IPS DF 4.7 (cell line): ENCODE data around the gene GOLGB1.
"Not testable (repeated sequence)": the region's sequence is repeated elsewhere in the genome, so short reads cannot be mapped to it uniquely, and the experiment has no call there.

Experiments used
- DNase-seq: peaks from one replicate; pipeline ENCODE4 v3.0.0-alpha.2; 2013; ENCODE audit warnings: low spot score; ENCODE audit errors: extremely low read depth

GOLGB1 gene

DNA sequence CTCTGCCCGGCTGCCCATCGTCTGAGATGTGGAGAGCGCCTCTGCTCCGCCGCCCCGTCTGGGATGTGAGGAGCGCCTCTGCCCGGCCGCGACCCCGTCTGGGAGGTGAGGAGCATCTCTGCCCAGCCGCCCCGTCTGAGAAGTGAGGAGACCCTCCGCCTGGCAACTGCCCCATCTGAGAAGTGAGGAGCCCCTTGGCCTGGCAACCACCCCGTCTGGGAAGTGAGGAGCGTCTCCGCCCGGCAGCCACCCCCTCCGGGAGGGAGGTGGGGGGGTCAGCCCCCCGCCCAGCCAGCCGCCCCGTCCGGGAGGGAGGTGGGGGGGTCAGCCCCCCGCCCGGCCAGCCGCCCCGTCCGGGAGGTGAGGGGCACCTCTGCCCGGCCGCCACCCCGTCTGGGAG lies 60.8 kb downstream of the GOLGB1 start:
- DNase-seq: not testable (repeated sequence)

DNA sequence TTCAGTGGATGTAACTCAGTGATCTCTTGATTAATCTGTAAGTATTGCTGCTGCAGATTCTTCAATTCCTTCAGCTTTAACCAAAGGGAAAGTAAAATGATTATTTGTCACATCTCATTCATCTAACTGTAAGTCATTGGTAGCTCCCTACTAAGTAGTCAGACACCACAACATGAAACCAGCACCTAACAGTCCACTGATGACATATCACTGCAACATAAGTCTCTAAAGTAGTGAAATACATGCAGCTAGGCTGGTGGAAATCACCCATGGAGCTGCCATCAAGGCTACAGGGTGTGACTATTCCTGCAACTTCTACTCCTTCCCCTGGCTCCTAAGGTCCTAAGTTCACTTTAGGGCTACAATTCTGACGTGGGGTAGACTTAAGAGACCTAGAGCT lies 67.7 kb downstream of the GOLGB1 start:
- no peak for DNase-seq

DNA sequence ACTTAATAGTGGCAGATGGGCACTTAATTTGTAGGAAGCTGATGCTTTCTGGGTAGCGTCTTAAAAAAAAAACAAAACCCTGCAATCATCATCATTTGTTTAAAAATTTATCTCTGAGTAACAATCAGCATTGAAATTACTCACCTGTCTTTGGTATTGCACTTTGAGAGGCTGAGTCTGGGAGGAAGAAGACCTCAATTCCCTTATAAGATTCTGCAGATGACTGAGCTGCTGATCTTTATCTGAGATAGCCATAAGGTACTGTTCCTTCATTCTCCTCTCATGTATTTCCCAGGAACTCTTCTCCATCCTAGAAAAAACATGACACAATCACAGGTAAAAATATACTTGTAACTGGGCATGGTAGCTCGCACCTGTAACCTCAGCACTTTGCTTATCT lies 72.4 kb downstream of the GOLGB1 start:
- DNase-seq: no peak

DNA sequence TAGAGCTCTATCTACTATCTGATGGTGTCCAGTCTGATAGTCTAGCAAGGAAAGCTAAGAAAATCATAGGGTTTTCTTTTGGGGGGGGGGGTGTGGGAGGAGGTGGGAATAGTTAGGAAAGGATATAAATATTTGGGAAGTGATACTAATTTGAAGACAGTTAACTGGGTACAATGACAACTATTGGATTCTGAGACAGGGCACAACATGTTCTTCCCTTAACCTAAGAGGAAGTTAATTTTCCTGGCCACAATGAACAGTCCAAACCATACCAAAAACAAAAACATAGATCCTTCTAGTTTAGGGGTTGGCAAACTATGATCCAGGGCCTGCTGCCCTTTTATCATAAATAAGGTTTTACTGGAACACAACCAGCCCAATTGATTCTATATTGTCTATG lies 78.9 kb downstream of the GOLGB1 start:
- DNase-seq: no peak

DNA sequence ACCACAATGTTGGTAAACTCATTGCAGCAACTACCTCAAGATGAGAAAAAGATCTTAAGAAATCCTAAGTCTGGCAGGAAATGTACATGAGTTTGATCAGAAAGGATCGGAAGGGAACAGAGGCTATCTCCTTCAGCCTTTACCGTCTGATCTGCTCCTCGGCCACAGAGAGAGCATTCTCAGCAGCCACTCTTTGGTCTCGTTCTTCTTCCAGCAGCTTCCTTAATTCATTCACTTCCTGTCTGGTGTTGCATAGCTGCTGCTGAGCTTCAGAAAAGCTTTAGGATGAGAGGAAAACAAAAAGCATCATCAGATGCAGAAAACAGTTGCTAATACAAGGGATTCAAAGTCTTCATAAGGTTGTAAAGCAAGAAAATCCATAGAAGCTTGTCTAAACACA lies 82.2 kb downstream of the GOLGB1 start:
- no peak for DNase-seq

DNA sequence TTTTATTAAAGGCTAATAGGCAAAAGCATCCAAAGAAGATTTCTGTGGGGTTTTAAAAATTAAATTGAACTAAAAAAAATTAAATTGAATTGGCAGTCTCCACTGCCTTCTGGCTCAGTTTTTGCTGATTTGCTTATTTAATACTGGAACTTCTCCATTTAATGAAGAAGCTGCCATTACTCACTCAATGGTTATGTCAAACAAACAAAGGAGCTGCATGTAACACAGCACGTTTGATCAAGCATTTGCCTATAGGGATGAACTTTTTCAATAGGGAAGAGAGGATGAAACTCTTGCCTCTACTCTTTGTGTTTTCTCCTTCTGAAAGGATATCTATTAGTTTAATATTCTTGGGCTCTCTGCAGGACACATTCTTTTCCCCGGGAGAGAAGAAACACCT lies 84.1 kb downstream of the GOLGB1 start:
- no peak for DNase-seq

DNA sequence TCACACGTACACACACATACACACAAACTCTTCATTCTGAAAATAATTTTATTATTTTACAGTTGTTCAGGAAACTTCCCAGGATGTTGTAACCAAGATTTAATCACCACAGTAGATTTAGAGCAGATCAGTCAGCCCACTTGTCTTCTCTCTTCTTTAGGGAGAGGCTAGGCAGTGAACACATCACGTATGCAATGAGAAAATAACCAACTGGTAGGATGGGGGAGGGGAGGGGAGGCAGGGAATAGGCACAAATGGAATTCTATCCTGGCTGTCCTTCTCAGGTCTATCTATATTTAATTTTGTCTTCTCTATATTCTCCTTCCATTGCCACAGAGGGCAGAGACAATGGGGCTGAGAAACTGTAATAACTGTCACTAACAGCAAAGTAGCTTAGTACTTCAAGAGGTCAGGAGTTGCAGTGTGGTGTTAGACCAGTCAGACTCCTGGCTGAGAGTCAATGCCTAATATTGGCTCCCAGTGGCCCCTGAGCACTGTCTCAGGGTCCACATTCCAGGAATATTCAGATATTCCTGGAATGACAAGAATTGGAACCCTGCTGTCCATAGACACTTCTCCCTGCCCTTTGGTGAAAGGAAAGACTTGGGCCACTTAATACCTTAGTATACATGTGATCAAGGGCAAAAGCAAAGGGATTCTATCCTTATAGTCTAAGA lies 86.2 kb downstream of the GOLGB1 start:
- no peak for DNase-seq

DNA sequence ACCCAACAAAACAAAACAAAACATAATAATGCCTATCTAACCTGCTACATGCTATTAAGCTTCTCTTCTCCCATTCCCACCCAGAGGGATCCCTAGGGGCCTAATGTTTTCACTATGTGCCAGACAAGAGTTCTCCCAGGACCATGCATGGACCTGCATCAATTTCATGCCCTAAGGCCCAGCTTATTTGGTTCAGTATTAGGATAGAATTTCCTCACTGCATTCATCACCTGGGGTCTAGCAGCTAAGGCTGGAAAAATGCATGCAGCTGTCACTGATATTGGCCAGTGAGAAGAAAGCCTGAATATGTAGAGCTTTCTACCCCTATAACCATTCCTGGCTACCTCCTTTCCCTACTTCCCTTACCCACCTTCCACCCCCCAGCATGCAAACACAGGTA lies 86.8 kb downstream of the GOLGB1 start:
- no peak for DNase-seq

DNA sequence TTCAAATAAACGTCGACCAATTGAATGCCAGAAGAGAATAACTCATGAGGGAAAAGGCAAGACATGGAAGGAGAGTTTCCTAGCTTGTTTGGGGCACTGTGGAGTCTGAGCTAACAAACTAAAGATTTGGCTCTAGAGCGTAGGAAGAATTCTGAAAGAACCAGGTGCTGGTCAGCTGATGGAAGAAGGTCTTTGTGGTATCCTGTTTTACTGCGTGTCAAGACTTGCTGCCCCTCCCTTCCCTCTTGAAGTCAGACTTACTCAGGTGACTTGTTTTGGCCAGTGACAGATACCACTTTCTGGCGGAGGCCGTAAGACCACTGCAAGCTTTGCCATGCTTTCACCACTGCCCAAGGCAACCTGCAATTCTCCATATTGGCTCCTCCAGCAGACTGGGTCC lies 88.2 kb downstream of the GOLGB1 start:
- no peak for DNase-seq

DNA sequence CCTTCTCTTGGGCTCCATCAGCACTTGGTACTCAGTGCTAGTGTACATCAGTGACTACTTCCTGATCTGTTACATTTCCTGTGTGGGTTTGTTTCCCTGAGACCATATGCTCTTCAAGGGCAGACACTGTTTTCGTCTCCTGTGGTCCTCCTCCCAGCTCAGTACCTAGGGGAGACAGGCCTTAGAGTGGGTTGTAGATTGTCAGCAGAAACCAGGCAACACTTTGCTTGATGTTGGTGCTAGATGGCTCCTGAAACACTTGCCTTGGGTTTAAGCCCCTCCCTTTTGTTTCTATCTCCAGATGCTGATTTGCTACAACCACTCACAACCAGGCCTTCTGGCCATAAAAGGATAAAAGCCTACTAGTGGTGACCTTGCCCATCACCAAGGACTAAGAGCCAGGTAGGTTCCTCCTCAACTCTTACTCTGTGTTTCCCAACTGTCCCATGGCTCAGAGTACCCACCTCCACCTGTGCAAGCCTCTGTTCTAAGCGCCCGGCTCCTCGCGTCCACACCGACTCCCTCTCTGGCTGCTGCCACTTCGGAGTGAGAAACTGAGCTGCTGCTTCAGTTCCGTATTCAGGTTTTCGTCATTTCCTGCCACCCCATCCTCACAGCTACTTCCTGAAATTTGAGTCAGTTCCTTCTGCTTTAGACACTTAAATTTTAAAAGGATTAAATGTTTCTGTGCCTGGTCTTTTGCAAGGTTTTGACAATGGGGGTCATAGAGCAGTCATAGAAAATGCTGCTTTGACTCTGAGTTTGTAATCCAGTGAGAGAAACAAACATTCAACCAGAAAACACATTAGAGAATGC lies 89.0 kb downstream of the GOLGB1 start, which contains the start of gene HCLS1:
HCLS1 (minus strand) TSS at position 548 of the 816 bp plus-strand sequence. CDS start 2,556 bp downstream, outside the sequence.
- no peak for DNase-seq

DNA sequence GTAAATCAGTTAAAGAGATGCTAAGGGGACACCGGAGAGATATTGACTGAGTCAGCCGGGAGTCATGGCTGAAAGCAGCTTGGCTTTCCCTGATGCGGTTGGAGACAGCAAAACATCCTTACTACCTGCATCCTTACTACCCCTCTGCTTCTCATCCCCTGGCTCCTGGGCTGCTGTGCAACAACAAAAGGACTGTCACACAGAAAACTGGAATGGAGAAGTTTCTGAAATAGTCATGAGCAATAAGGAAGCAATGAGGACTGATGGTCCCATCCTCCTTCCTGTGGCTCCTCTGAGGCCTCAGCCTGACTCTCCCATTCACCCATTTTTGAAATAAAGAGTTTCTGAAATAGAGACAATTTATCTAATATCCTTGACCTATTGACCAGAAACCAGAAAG lies 90.0 kb downstream of the GOLGB1 start:
- no peak for DNase-seq

DNA sequence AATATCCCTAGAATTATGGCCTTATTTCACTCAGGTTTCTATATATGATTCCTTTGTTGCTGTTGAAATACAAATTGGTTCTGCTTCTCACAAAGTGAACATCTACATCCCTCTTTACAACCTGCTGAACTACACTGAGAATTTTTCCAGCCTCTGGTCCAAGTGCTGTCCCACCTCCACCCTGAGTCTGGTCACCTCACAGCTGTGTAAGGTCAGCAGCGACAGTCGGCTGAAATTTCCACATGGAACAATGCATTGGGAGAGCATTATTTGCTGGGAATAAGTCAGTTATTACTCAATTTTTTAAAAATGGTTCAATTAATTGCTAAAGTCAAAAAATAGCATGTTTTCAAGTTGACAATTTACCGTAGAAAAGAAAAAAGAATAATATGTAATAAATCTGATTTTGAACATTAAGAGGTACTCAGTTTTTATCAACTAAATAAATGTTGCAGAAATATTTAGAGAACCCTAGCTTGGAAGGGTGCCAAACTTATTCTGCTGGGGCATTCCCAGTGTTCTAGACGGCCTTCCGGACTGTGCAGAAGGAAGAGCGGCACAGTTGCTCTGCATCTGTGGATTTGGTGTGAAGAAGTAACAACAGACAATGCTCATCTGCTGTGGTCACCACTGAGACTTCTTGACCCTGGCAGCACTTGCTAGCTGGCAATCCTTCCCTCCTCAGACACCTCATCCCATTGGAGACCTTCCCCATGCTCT lies 90.7 kb downstream of the GOLGB1 start:
- DNase-seq: no peak

DNA sequence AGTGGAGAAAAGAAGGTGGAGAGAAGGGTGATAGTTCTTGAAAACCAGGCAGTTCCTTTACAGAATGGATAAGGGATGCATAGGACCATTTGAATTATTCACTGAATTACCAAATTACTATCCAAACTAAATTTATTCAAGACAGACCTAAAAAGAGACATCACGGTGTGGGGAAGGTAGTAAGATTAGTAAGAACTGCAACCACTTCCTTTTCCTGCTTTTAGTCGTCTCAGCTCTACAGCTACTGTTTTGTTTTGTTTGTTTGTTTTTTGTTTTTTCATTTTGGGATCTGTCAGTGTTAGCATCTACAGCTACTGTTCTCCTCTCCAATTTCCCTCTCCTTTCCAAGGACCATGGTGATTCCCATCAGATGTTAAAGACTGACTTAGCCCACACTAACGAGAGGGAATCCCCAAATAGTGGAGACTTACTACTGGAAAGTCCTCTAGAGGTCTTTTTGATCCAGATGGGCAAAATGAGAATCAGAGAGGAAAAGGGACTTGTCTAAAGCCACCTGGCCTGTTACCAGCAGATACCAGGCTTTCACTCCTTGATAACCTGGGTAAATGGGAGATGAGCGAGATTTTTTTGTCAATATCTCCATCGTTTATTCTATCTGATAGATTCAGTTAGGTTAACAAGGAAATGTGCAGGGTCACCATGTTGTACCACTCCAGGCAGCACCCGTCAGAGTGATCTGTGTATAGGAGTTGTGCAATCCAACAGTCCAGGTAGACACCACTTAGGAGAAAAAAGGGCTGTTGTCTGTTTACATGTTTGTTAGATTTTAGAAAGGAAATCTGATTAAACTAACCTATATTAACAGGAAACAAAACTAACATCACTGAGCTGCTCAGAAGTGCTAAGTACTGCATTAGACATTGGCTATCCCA lies 94.8 kb downstream of the GOLGB1 start:
- DNase-seq: no peak

DNA sequence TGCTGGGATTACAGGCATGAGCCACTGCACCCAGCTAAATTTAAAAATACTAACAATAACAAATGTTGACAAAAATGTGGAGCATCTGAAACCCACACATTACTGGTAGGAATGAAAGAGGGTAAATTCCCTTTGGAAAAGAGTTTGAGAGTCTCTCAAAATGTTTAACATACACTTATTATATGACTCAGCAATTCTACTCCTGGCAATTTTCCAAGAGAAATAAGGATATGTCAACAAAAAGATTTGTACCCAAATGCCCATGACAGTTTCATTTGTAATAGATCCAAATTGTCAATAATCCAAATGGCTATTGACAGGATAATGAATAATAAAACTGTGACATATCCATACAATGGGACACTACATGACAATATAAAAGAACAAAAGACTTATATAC lies 97.9 kb downstream of the GOLGB1 start:
- no peak for DNase-seq

DNA sequence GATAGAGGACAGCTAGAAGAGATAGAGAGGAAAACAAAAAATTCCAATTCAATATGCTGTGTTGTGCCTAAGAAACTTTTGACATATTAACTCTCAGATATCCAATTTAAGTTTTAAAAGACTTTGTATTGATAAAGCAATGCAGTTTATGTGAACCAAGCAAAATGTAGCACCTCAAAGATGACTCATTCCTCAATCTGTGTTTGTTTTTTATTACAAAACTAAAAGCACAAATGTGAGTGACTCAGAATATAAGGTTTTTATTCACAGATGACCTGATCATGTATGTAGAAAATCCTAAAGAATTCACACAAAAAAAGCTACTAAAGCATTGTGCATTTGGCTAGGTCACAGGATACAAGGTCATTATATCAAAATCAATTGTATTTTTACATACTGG lies 99.9 kb downstream of the GOLGB1 start:
- no peak for DNase-seq

DNA sequence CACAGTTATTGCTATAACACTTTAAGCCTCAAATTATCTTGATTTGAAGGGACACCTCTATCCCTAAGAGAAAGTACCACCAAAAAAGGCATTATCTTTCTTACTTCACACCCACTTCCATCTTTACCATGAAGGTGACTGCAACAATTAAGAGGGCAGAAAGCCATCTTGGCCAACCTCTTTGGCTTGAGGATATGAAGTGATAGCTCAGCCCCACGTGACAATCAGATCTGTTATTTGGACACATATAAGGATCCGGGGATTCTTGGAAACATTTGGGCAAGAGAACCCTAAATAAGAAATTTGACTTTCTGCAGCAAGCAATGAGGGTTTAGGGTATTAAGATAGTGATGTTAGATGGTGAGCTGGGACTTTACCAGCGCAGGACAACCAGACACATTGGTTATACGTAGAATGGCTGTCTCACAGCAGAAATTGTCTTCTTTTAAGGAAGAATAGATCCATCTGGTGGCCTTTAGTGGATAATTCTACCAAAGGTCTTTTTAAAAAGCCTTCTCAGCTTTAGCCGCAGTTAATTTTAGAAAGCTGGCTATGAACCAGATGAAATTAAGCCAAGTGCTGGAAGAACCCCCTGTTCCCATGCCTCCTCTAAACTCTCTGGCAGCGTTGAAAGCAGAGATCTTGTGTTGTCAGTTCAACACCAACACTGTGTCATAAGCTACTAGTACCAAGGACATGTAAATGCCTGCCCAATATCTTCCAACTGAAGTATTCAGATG lies 101.2 kb downstream of the GOLGB1 start:
- no peak for DNase-seq

DNA sequence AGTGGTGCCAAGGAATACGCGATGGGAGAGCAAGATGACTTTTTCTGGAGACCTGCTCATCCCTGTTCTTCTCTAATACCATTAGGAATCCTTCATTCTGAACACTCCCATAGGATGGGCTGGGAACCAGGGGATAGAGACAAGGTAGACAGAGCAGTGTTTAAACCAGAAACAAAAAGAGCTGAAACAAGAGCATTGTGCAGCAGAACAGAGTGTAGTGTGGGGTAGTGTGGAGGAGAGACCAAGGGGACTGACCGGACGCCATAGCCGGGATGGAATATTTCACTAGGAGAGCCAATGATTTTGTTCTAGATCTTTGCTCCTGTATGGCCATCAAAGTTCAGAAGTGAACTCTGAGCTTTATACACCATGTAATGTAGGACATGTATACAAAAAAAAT lies 104.5 kb downstream of the GOLGB1 start:
- no peak for DNase-seq

DNA sequence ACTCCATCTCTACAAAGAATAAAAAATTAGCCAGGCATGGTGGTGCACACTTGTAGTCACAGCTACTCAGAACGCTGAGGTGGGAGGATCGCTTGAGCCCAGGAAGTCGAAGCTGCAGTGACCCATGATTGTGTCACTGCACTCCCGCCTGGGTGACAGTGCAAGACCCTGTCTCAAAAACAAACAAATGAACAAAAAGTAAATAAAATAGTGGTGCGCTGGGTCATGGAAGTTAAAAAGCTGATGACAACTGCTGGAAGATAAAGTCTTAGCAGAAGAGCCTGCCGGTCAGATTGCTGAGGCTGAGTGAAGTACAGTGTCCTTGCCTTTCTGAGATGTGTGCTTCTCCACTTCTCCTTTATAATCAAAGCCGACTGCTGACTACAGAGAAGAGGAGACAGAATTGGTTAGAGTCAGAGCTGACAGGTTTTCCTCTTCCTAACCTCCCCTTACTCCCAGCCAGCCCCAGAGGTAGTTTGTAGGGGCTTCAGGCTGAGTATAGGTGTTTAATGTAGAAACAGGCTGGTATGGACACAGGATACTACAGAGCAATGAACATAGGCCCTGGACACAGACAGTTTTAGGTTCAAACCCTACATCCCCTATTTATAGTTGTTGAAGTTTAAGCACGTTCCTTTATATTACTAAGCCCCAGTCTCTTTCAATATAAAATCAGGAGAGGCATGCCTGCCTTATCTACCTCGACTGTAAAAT lies 106.8 kb downstream of the GOLGB1 start:
- no peak for DNase-seq

DNA sequence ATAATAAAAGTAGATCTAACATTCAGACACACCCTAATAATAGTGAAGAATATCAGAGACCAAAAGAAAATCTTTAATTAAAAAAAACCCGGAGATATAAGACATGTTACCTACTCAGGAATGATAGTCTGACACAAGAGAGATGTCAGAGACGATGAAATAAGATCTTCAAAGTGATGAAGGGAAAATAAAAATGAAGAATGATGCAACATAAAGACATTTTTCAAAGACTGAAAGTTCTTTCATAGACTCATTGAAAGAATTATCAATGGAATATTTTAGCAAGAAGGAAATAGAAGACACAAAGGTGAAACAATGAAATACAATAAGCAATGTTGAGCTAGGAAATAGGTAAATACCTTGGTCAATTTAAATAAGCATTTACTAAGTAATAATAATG lies 108.4 kb downstream of the GOLGB1 start:
- no peak for DNase-seq

DNA sequence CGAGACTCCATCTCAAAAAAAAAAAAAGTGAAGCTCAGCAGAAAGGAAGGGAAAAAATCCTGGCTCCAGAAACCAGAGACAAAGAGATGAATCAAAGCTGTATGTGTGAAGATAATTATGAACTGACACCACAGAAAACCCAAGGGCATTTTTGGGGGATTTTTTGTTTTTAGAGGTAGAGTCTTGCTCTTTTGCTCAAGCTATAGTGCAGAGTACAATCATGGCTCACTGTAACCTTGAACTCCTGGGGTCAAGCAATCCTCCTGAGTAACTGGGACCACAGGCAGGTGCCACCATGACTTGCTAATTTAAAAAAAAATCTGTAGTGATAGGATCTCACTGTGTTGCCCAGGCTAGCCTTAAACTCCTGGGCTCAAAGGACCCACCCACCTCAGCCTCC lies 111.6 kb downstream of the GOLGB1 start:
- no peak for DNase-seq
